Sigmoid colon (tissue), 7 donors: ENCODE data around the gene FBF1. TPM values are rescaled to one million over a fixed set of nuclear protein-coding genes. Genes with fewer than 3 reads are reported as not detected.

ENCODE experiments used
- DNase-seq: peaks from one replicate; pipeline ENCODE4 v3.0.0-alpha.2; 2019
- H3K27ac ChIP-seq, 4 donors: fragments of 200-600 bp; sonication (generic); one replicate each; pipeline ENCODE4 v1.5.1; 2016 to 2019; ENCODE audit warnings: mild to moderate bottlenecking in 1 of 4
- H3K27me3 ChIP-seq, 3 donors: fragments of 200-600 bp; sonication (generic); one replicate each; pipeline ENCODE4 v1.5.1; 2019; ENCODE audit warnings: mild to moderate bottlenecking in 1 of 3
- H3K36me3 ChIP-seq, 4 donors: fragments of 200-600 bp; sonication (generic); one replicate each; pipeline ENCODE4 v1.5.1; 2016 to 2019
- H3K4me1 ChIP-seq, 4 donors: fragments of 200-600 bp; sonication (generic); one replicate each; pipeline ENCODE4 v1.5.1; 2017 to 2019
- H3K4me3 ChIP-seq, 4 donors: fragments of 200-600 bp; sonication (generic); one replicate each; pipeline ENCODE4 v1.5.1; 2017 to 2019; ENCODE audit warnings: mild to moderate bottlenecking in 2 of 4, moderate library complexity in 1 of 4
- H3K9me3 ChIP-seq, 4 donors: fragments of 200-600 bp in 3 of 4; sonication (generic) in 3 of 4; one replicate each; pipeline versions ENCODE4 v1.5.1 to v1.6.1; 2013 to 2019
- CTCF ChIP-seq, 4 experiments: fragments of 450-650 bp in 3 of 4; fragments of 200-600 bp in 1 of 4; IDR thresholded peaks; one replicate each; pipeline ENCODE4 v1.5.1; 2016 to 2019; ENCODE audit warnings: antibody characterized with exemption in 4 of 4, mild to moderate bottlenecking in 3 of 4, moderate library complexity in 2 of 4
- EP300 ChIP-seq, 4 donors: sonication (generic); formaldehyde crosslinking; IDR thresholded peaks; one replicate each; pipeline ENCODE4 v1.6.1; 2017; ENCODE audit warnings: antibody characterized with exemption in 4 of 4
- POLR2A ChIP-seq, 2 donors: fragments of 450-650 bp; IDR thresholded peaks; one replicate each; pipeline ENCODE4 v1.6.1; 2016; ENCODE audit warnings: antibody characterized with exemption in 2 of 2, mild to moderate bottlenecking in 2 of 2, moderate library complexity in 2 of 2
- POLR2AphosphoS5 ChIP-seq, 4 donors: sonication (generic); formaldehyde crosslinking; IDR thresholded peaks; one replicate each; pipeline ENCODE4 v1.6.1; 2017; ENCODE audit warnings: antibody characterized with exemption in 4 of 4
- WGBS, 2 donors: extraction: QIAGEN DNeasy Blood & Tissue Kit; methylation state at CpG; one replicate each; pipeline ENCODE4 v1.1.7; 2013; 5-methylcytosine and 5-hydroxymethylcytosine counted together
- intact Hi-C: fragments of 100-400 bp; cut with DNase I; formaldehyde crosslinking; loops from one replicate; pipeline ENCODE4 v1.15.1; 2023
- polyA plus RNA-seq, 3 donors: library from polyadenylated mRNA; stranded (reverse); fragments of 200-250 nt; gene quantifications; one replicate each; pipeline ENCODE4 v1.2.3, GENCODE V29; 2013
- total RNA-seq, 4 donors: library from RNA; depleted of rRNA; stranded (reverse); fragments of >200 nt; gene quantifications; one replicate each; pipeline ENCODE4 v1.1.0, GENCODE V29; 2016
- donor health status: healthy with polysubstance abuse.
- donor health status: Bipolar disorder and iron deficiency.
- donor health status: healthy.

Gene FBF1
- total and polyA plus RNA-seq, 7 donors, result 1.2 to 16.6 (median 5.4) TPM

- 95% methylated on average over 4 of the region's 4 CpGs for WGBS, 2 donors
- no peaks in the 10 kb centered on the region for H3K9me3 ChIP-seq
- H3K27me3 ChIP-seq, result no peaks in the 10 kb centered on the region
- H3K4me3 ChIP-seq, result no peak overlapping the region
- intact Hi-C loops, result no loop called here
- DNase-seq, result no peak
- no peak overlapping the region for H3K27ac ChIP-seq
- no peaks in the 10 kb centered on the region for H3K4me1 ChIP-seq
- TF ChIP-seq EP300 (IDR thresholded peaks at IDR 0.05), result no peak
- TF ChIP-seq POLR2AphosphoS5 (IDR thresholded peaks at IDR 0.05), result no peak
- no peak for TF ChIP-seq POLR2A (IDR thresholded peaks at IDR 0.05)
- TF ChIP-seq CTCF (IDR thresholded peaks at IDR 0.05), result no peak
- peaks cover 0 to 32% (median 0%) of the 10 kb centered on the region in 4 donors for H3K36me3 ChIP-seq
These were observed 14.4 kb downstream of the FBF1 start for GRCh38 chr17:75926456-75926855.

- Histone ChIP-seq H3K4me1 (no peaks in the 10 kb centered on the region), H3K36me3 (peaks cover 0 to 32% (median 0%) of the 10 kb centered on the region in 4 donors), H3K27me3 (no peaks in the 10 kb centered on the region), H3K9me3 (no peaks in the 10 kb centered on the region), H3K27ac (no peak overlapping the region), H3K4me3 (no peak overlapping the region)
- no peak for TF ChIP-seq POLR2AphosphoS5 (IDR thresholded peaks at IDR 0.05)
- no peak for TF ChIP-seq POLR2A (IDR thresholded peaks at IDR 0.05)
- no peak for TF ChIP-seq CTCF (IDR thresholded peaks at IDR 0.05)
- WGBS, 2 donors, result 96% methylated on average over 15 of the region's 15 CpGs
- intact Hi-C loops, result no loop called here
- DNase-seq, result no peak
These were observed 14.9 kb downstream of the FBF1 start for GRCh38 chr17:75925912-75926311.

GRCh38 chr17:75925103-75925502 lies 15.7 kb downstream of the FBF1 start:
- Histone ChIP-seq H3K4me1 (no peaks in the 10 kb centered on the region), H3K9me3 (no peaks in the 10 kb centered on the region), H3K36me3 (peaks cover 0 to 32% (median 0%) of the 10 kb centered on the region in 4 donors), H3K27me3 (no peaks in the 10 kb centered on the region), H3K27ac (no peak overlapping the region), H3K4me3 (no peak overlapping the region)
- WGBS, 2 donors, result 95 to 96% methylated on average over 11 of the region's 11 CpGs
- intact Hi-C loops, result no loop called here
- DNase-seq, result no peak
- TF ChIP-seq CTCF (IDR thresholded peaks at IDR 0.05), result no peak
- TF ChIP-seq EP300 (IDR thresholded peaks at IDR 0.05), result no peak
- no peak for TF ChIP-seq POLR2A (IDR thresholded peaks at IDR 0.05)
- no peak for TF ChIP-seq POLR2AphosphoS5 (IDR thresholded peaks at IDR 0.05)

GRCh38 chr17:75922963-75923874 lies 17.6 kb downstream of the FBF1 start:
- Histone ChIP-seq H3K36me3 (peaks cover 0 to 32% (median 0%) of the 10 kb centered on the region in 4 donors), H3K27ac (no peak overlapping the region), H3K4me1 (no peaks in the 10 kb centered on the region), H3K27me3 (no peaks in the 10 kb centered on the region), H3K4me3 (no peak overlapping the region), H3K9me3 (no peaks in the 10 kb centered on the region)
- 70 to 87% methylated on average over 19 of the region's 19 CpGs for WGBS, 2 donors
- no peak for DNase-seq
- TF ChIP-seq EP300 (IDR thresholded peaks at IDR 0.05) (no peak), CTCF (IDR thresholded peaks at IDR 0.05) (no peak), POLR2AphosphoS5 (IDR thresholded peaks at IDR 0.05) (no peak), POLR2A (IDR thresholded peaks at IDR 0.05) (no peak)
- intact Hi-C loops, result no loop called here
